ENCODE measurements around the gene BLTP1.

The BLTP1 gene

GRCh38 chr4:122131562-122132157 lies 20.5 kb upstream of the BLTP1 start:
- Histone ChIP-seq H3K4me2 (ENCODE audit: low read length) (no peak overlapping the region), H3K36me3 (ENCODE audit: insufficient read depth, low read length) (no peaks in the 10 kb centered on the region), H3K9me2 (ENCODE audit: low read depth, low read length) (no peaks in the 10 kb centered on the region), H2AFZ (ENCODE audit: low read length) (no peak overlapping the region), H3K27ac (ENCODE audit: low read depth, low read length, poor library complexity, severe bottlenecking) (no peak overlapping the region), H3F3A (ENCODE audit: insufficient read depth, low read length) (no peaks in the 10 kb centered on the region), H3K9me3 (ENCODE audit: low read length) (no peaks in the 10 kb centered on the region), H4K20me1 (ENCODE audit: insufficient read depth, low read length) (no peaks in the 10 kb centered on the region), H3K27me3 (ENCODE audit: insufficient read depth, low read length) (no peaks in the 10 kb centered on the region), H3K79me2 (ENCODE audit: insufficient read depth, low read length) (no peaks in the 10 kb centered on the region), H3K4me3 (ENCODE audit: low read depth, low read length, poor library complexity, severe bottlenecking) (no peak overlapping the region), H3K4me1 (ENCODE audit: insufficient read depth, low read length, severe bottlenecking) (no peaks in the 10 kb centered on the region), H3K9ac (ENCODE audit: low read length) (no peak overlapping the region)
- TF ChIP-seq CTCF (IDR thresholded peaks at IDR 0.05; ENCODE audit: low read length) (no peak), EZH2 (IDR thresholded peaks at IDR 0.05; ENCODE audit: borderline replicate concordance, low read length) (no peak)

- no peaks in the 10 kb centered on the region for H4K20me1 ChIP-seq (ENCODE audit: insufficient read depth, low read length)
- H3F3A ChIP-seq (ENCODE audit: insufficient read depth, low read length) = no peaks in the 10 kb centered on the region
- no peak overlapping the region for H3K9ac ChIP-seq (ENCODE audit: low read length)
- H3K27ac ChIP-seq (ENCODE audit: low read depth, low read length, poor library complexity, severe bottlenecking) = no peak overlapping the region
- H3K4me2 ChIP-seq (ENCODE audit: low read length) = no peak overlapping the region
- TF ChIP-seq EZH2 (IDR thresholded peaks at IDR 0.05; ENCODE audit: borderline replicate concordance, low read length) = no peak
- TF ChIP-seq CTCF (IDR thresholded peaks at IDR 0.05; ENCODE audit: low read length) = no peak
- H3K79me2 ChIP-seq (ENCODE audit: insufficient read depth, low read length) = no peaks in the 10 kb centered on the region
- H2AFZ ChIP-seq (ENCODE audit: low read length) = no peak overlapping the region
- H3K36me3 ChIP-seq (ENCODE audit: insufficient read depth, low read length) = no peaks in the 10 kb centered on the region
- H3K9me2 ChIP-seq (ENCODE audit: low read depth, low read length) = no peaks in the 10 kb centered on the region
- no peak overlapping the region for H3K4me3 ChIP-seq (ENCODE audit: low read depth, low read length, poor library complexity, severe bottlenecking)
- H3K4me1 ChIP-seq (ENCODE audit: insufficient read depth, low read length, severe bottlenecking) = no peaks in the 10 kb centered on the region
- H3K27me3 ChIP-seq (ENCODE audit: insufficient read depth, low read length) = no peaks in the 10 kb centered on the region
- no peaks in the 10 kb centered on the region for H3K9me3 ChIP-seq (ENCODE audit: low read length)
These were observed 19.2 kb upstream of the BLTP1 start for GRCh38 chr4:122132891-122133290.

- H3K9me2 ChIP-seq (ENCODE audit: low read depth, low read length) = no peaks in the 10 kb centered on the region
- TF ChIP-seq EZH2 (IDR thresholded peaks at IDR 0.05; ENCODE audit: borderline replicate concordance, low read length) (no peak), CTCF (IDR thresholded peaks at IDR 0.05; ENCODE audit: low read length) (no peak)
- H3F3A ChIP-seq (ENCODE audit: insufficient read depth, low read length) = no peaks in the 10 kb centered on the region
- no peaks in the 10 kb centered on the region for H3K27me3 ChIP-seq (ENCODE audit: insufficient read depth, low read length)
- no peaks in the 10 kb centered on the region for H3K9me3 ChIP-seq (ENCODE audit: low read length)
- H3K27ac ChIP-seq (ENCODE audit: low read depth, low read length, poor library complexity, severe bottlenecking) = no peak overlapping the region
- H2AFZ ChIP-seq (ENCODE audit: low read length) = no peak overlapping the region
- H4K20me1 ChIP-seq (ENCODE audit: insufficient read depth, low read length) = no peaks in the 10 kb centered on the region
- no peaks in the 10 kb centered on the region for H3K79me2 ChIP-seq (ENCODE audit: insufficient read depth, low read length)
- no peak overlapping the region for H3K9ac ChIP-seq (ENCODE audit: low read length)
- H3K4me3 ChIP-seq (ENCODE audit: low read depth, low read length, poor library complexity, severe bottlenecking) = no peak overlapping the region
- no peak overlapping the region for H3K4me2 ChIP-seq (ENCODE audit: low read length)
- no peaks in the 10 kb centered on the region for H3K4me1 ChIP-seq (ENCODE audit: insufficient read depth, low read length, severe bottlenecking)
- no peaks in the 10 kb centered on the region for H3K36me3 ChIP-seq (ENCODE audit: insufficient read depth, low read length)
These were observed 13.0 kb upstream of the BLTP1 start for GRCh38 chr4:122139139-122139538.

Measured in OCI-LY1 (cell line).